Measurements from ENCODE around the gene TNF. TPM values are rescaled to one million over a fixed set of nuclear protein-coding genes. Genes with fewer than 3 reads are reported as not detected.

The TNF gene
- total RNA-seq, 4 donors from 2014 or later, result 1.0 to 6.4 (median 3.3) TPM

DNA sequence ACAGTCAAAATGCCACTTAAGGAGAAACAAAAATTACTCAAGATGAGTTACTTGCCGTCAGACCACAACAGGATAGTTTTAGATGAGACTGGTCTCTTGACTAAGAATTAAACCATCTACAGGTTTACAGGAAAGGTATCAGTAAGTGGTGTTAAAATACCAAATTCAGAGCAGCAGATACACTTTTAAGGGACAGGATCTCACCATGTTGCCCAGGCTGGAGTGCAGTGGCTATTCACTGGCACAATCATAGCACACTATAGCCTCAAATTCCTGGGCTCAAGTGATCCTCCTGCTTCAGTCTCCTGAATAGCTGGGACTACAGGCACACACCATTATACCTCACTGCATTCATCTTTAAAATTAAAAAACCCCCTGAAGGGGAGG lies 41.9 kb upstream of the TNF start:
- no peak for TF ChIP-seq EP300 (IDR thresholded peaks at IDR 0.05)
- TF ChIP-seq POLR2A (IDR thresholded peaks at IDR 0.05), result no peak
- TF ChIP-seq POLR2AphosphoS5 (IDR thresholded peaks at IDR 0.05), result no peak
- TF ChIP-seq, protein P1, sequence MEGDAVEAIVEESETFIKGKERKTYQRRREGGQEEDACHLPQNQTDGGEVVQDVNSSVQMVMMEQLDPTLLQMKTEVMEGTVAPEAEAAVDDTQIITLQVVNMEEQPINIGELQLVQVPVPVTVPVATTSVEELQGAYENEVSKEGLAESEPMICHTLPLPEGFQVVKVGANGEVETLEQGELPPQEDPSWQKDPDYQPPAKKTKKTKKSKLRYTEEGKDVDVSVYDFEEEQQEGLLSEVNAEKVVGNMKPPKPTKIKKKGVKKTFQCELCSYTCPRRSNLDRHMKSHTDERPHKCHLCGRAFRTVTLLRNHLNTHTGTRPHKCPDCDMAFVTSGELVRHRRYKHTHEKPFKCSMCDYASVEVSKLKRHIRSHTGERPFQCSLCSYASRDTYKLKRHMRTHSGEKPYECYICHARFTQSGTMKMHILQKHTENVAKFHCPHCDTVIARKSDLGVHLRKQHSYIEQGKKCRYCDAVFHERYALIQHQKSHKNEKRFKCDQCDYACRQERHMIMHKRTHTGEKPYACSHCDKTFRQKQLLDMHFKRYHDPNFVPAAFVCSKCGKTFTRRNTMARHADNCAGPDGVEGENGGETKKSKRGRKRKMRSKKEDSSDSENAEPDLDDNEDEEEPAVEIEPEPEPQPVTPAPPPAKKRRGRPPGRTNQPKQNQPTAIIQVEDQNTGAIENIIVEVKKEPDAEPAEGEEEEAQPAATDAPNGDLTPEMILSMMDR (IDR thresholded peaks at IDR 0.05), result no peak
- whole genome bisulfite sequencing, result 86% methylated on average over 1 of the region's 1 CpG
- Histone ChIP-seq H3K36me3 (peaks cover 91% of the 10 kb centered on the region), H3K27ac (no peak overlapping the region), H3K9me3 (no peaks in the 10 kb centered on the region), H3K4me1 (peaks cover 7% of the 10 kb centered on the region), H3K27me3 (no peaks in the 10 kb centered on the region), H3K4me3 (no peak overlapping the region)
- DNase-seq (ENCODE audit: low spot score in 2 of 2), result no peak

- no peak overlapping the region for H3K27ac ChIP-seq
- 92% methylated on average over 6 of the region's 6 CpGs for WGBS
- no peak for DNase-seq (ENCODE audit: low spot score in 2 of 2)
- peaks cover 13% of the 10 kb centered on the region for H3K4me1 ChIP-seq
- no peak for TF ChIP-seq POLR2A (IDR thresholded peaks at IDR 0.05)
- TF ChIP-seq, protein P1 (IDR thresholded peaks at IDR 0.05), result no peak
- no peak for TF ChIP-seq EP300 (IDR thresholded peaks at IDR 0.05)
- H3K36me3 ChIP-seq, result peaks cover 96% of the 10 kb centered on the region
- no peaks in the 10 kb centered on the region for H3K9me3 ChIP-seq
- no peak overlapping the region for H3K4me3 ChIP-seq
- H3K27me3 ChIP-seq, result no peaks in the 10 kb centered on the region
These were observed 41.4 kb upstream of the TNF start for GRCh38 chr6:31534011-31534410.

DNA sequence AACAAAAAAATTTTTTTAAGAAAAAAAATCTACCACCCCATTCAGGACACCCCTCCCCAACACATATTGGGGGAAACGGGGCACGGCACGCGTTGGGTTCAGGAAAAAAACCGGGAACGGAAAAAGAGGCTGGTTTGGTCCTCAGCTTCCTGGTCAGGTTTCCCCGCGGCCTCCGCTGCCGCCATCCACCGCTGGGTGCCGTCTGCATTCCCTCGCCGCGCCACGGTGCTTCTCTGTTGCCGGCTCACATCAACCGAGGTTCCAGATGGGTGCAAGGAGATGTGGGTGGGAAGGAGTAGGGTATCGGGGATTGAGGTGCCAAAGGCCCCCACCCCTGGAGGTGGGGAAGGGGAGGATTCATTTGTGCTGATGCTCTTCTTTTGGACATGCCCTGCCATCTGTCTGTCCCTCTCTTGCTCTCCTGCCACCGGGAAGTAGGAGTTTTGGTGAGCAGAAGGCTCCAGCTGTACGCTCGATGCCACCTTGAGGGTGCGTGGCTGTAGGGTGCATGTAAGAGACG lies 40.8 kb upstream of the TNF start:
- Histone ChIP-seq H3K27me3 (no peaks in the 10 kb centered on the region), H3K4me3 (no peak overlapping the region), H3K9me3 (no peaks in the 10 kb centered on the region), H3K36me3 (peaks cover 100% of the 10 kb centered on the region), H3K4me1 (peaks cover 18% of the 10 kb centered on the region), H3K27ac (no peak overlapping the region)
- DNase-seq (ENCODE audit: low spot score in 2 of 2), result no peak
- 88% methylated on average over 24 of the region's 24 CpGs for WGBS
- no peak for TF ChIP-seq POLR2A (IDR thresholded peaks at IDR 0.05)
- no peak for TF ChIP-seq POLR2AphosphoS5 (IDR thresholded peaks at IDR 0.05)
- no peak for TF ChIP-seq EP300 (IDR thresholded peaks at IDR 0.05)
- TF ChIP-seq, protein P1 (IDR thresholded peaks at IDR 0.05), result no peak

- H3K4me1 ChIP-seq, result peaks cover 30% of the 10 kb centered on the region
These were observed 39.6 kb upstream of the TNF start for GRCh38 chr6:31535538-31536324.

More at GRCh38 chr6:31535538-31536324, 39.6 kb upstream of the TNF start:
- no peak overlapping the region for H3K27ac ChIP-seq
- no peaks in the 10 kb centered on the region for H3K27me3 ChIP-seq
- 63% methylated on average over 2 of the region's 2 CpGs for WGBS
- no peak overlapping the region for H3K4me3 ChIP-seq
- TF ChIP-seq POLR2AphosphoS5 (IDR thresholded peaks at IDR 0.05), result no peak
- TF ChIP-seq, protein P1 (IDR thresholded peaks at IDR 0.05), result no peak
- TF ChIP-seq POLR2A (IDR thresholded peaks at IDR 0.05), result no peak
- TF ChIP-seq EP300 (IDR thresholded peaks at IDR 0.05), result no peak
- no peaks in the 10 kb centered on the region for H3K9me3 ChIP-seq
- no peak for DNase-seq (ENCODE audit: low spot score in 2 of 2)
- H3K36me3 ChIP-seq, result peaks cover 94% of the 10 kb centered on the region
